Naive B cell (primary cell): Measurements from ENCODE around the gene MYADML2. TPM values are rescaled to one million over a fixed set of nuclear protein-coding genes. Genes with fewer than 3 reads are reported as not detected.

Source experiments
- ATAC-seq, 2 donors: fragments of 150-1000 bp; cut with Tn5 transposase; 2 replicates each; pipeline ENCODE4 v1.10.0; 2021; ENCODE audit warnings: low read depth in 2 of 2, mild to moderate bottlenecking in 2 of 2, moderate library complexity in 2 of 2
- DNase-seq: peaks from one replicate; pipeline ENCODE4 v3.0.0; 2022
- H3K27ac Mint-ChIP-seq, 6 donors: one replicate each; pipeline ENCODE4 v1.8.0; 2020 to 2022; ENCODE audit warnings: mild to moderate bottlenecking in 6 of 6, mixed read lengths in 6 of 6, moderate library complexity in 5 of 6, inconsistent platforms in 2 of 6
- H3K27me3 Mint-ChIP-seq, 3 donors: one replicate each; pipeline ENCODE4 v1.8.0; 2021 to 2022; ENCODE audit warnings: mixed read lengths in 3 of 3, mild to moderate bottlenecking in 1 of 3
- H3K36me3 Mint-ChIP-seq, 2 donors: one replicate each; pipeline ENCODE4 v1.8.0; 2020 to 2022; ENCODE audit warnings: mixed read lengths in 2 of 2, inconsistent platforms in 1 of 2, mild to moderate bottlenecking in 1 of 2
- H3K4me1 Mint-ChIP-seq, 3 donors: one replicate each; pipeline ENCODE4 v1.8.0; 2020 to 2022; ENCODE audit warnings: mixed read lengths in 3 of 3, inconsistent platforms in 1 of 3, mild to moderate bottlenecking in 1 of 3, moderate library complexity in 1 of 3
- H3K4me3 Mint-ChIP-seq, 8 donors: one replicate each; pipeline ENCODE4 v1.8.0; 2020 to 2022; ENCODE audit warnings: mild to moderate bottlenecking in 8 of 8, mixed read lengths in 8 of 8, moderate library complexity in 8 of 8, inconsistent platforms in 2 of 8
- H3K9me3 Mint-ChIP-seq, 7 donors: one replicate each; pipeline ENCODE4 v1.8.0; 2020 to 2022; ENCODE audit warnings: mixed read lengths in 7 of 7, mild to moderate bottlenecking in 5 of 7, inconsistent platforms in 2 of 7, moderate library complexity in 1 of 7
- polyA plus RNA-seq, 6 donors: library from polyadenylated mRNA; unstranded; fragments of 300-500 nt; fragmentation: Illumina TruSeq; gene quantifications; one replicate each; pipeline ENCODE4 v1.2.3, GENCODE V29; 2021; ENCODE audit warnings: low read depth in 6 of 6

The MYADML2 gene
- polyA plus RNA-seq, 6 donors from 2014 or later: not detected

- Mint-ChIP-seq H3K4me3 (peak overlapping the region; percentile 20 to 82 (median 28)), H3K36me3 (peaks cover 9 to 11% of the 10 kb centered on the region in 2 donors), H3K27me3 (peaks cover 7 to 13% (median 12%) of the 10 kb centered on the region in 3 donors), H3K9me3 (no peaks in the 10 kb centered on the region), H3K27ac (no peak overlapping the region), H3K4me1 (peaks cover 6 to 8% (median 8%) of the 10 kb centered on the region in 3 donors)
- ATAC-seq (no peak), DNase-seq (no peak)
Measured at GRCh38 chr17:81901167-81902022, 45.6 kb downstream of the MYADML2 start.

DNA sequence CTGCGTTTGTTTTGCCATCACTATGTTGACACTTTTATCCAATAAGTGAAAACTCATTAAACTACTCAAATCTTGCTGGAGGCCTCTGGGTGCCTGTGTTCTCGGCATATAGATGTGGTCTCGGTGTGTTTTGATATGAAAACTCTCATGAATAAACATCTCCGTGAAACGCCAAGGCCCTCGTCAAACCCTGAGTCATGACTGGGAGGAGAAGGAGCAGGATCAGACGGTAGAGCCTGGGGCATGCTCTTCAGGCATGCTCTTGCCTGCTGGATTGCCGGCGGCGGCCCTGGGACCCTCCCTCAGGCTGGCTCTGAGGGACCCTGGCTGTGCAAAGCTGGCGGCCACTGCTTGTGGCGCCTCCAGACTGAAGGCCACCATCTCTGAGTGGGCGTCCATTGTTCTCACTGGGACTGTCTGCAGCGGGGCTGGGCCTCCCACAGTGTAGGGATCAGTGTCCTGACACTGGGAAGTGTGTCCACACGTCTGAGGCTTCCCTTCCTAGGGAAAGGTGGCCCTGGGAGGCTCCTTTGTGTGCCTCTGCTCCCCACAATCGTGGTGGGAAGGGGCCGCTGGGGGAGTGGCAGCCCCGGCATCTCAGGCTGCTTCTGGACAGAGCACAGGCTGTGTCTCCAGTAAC is 46.7 kb downstream of the MYADML2 start:
- Mint-ChIP-seq H3K4me3 (peak overlapping the region in 3 of 8 donors; percentile 20 to 30 (median 27)), H3K36me3 (peaks cover 9 to 11% of the 10 kb centered on the region in 2 donors), H3K4me1 (peaks cover 6 to 8% (median 8%) of the 10 kb centered on the region in 3 donors), H3K27me3 (peaks cover 7 to 13% (median 12%) of the 10 kb centered on the region in 3 donors), H3K27ac (no peak overlapping the region), H3K9me3 (no peaks in the 10 kb centered on the region)
- ATAC-seq (no peak), DNase-seq (no peak)

- Mint-ChIP-seq H3K4me3 (peak overlapping the region in 1 of 8 donors; percentile 19), H3K9me3 (no peaks in the 10 kb centered on the region), H3K4me1 (peaks cover 6 to 8% (median 8%) of the 10 kb centered on the region in 3 donors), H3K27ac (no peak overlapping the region), H3K27me3 (peaks cover 7 to 13% (median 12%) of the 10 kb centered on the region in 3 donors), H3K36me3 (peaks cover 9 to 11% of the 10 kb centered on the region in 2 donors)
- DNase-seq: no peak
- ATAC-seq: no peak
Measured at GRCh38 chr17:81899514-81900166, 47.4 kb downstream of the MYADML2 start.

- H3K27ac Mint-ChIP-seq: no peak overlapping the region
- no peak overlapping the region for H3K4me3 Mint-ChIP-seq
- H3K27me3 Mint-ChIP-seq: peaks cover 7 to 13% (median 12%) of the 10 kb centered on the region in 3 donors
- H3K36me3 Mint-ChIP-seq: peaks cover 9 to 11% of the 10 kb centered on the region in 2 donors
- peaks cover 6 to 8% (median 8%) of the 10 kb centered on the region in 3 donors for H3K4me1 Mint-ChIP-seq
- DNase-seq: no peak
- ATAC-seq: no peak
- H3K9me3 Mint-ChIP-seq: no peaks in the 10 kb centered on the region
Measured at GRCh38 chr17:81898885-81899284, 48.1 kb downstream of the MYADML2 start.

GRCh38 chr17:81898029-81898866 is 48.8 kb downstream of the MYADML2 start:
- no peaks in the 10 kb centered on the region for H3K9me3 Mint-ChIP-seq
- no peak overlapping the region for H3K27ac Mint-ChIP-seq
- no peak for DNase-seq
- peaks cover 6 to 14% (median 8%) of the 10 kb centered on the region in 3 donors for H3K4me1 Mint-ChIP-seq
- peaks cover 7 to 13% (median 12%) of the 10 kb centered on the region in 3 donors for H3K27me3 Mint-ChIP-seq
- H3K36me3 Mint-ChIP-seq: peaks cover 9 to 11% of the 10 kb centered on the region in 2 donors
- ATAC-seq: no peak
- no peak overlapping the region for H3K4me3 Mint-ChIP-seq

GRCh38 chr17:81895400-81895799 is 51.6 kb downstream of the MYADML2 start:
- H3K4me3 Mint-ChIP-seq: peak overlapping the region in 2 of 8 donors; percentile 3 to 6
- H3K27me3 Mint-ChIP-seq: no peaks in the 10 kb centered on the region
- peaks cover 0 to 6% of the 10 kb centered on the region in 2 donors for H3K36me3 Mint-ChIP-seq
- peak overlapping the region in 1 of 6 donors; percentile 56 for H3K27ac Mint-ChIP-seq
- H3K4me1 Mint-ChIP-seq: peaks cover 0 to 14% (median 4%) of the 10 kb centered on the region in 3 donors
- DNase-seq (no peak), ATAC-seq (no peak)
- no peaks in the 10 kb centered on the region for H3K9me3 Mint-ChIP-seq

GRCh38 chr17:81891303-81891552 is 55.8 kb downstream of the MYADML2 start:
- DNase-seq (no peak), ATAC-seq (peak; percentile 4 to 8)
- Mint-ChIP-seq H3K27me3 (no peaks in the 10 kb centered on the region), H3K4me3 (peak overlapping the region; percentile 86 to 99 (median 95)), H3K4me1 (peaks cover 8 to 24% (median 16%) of the 10 kb centered on the region in 3 donors), H3K36me3 (peaks cover 3 to 13% of the 10 kb centered on the region in 2 donors), H3K27ac (peak overlapping the region; percentile 95 to 100 (median 97)), H3K9me3 (no peaks in the 10 kb centered on the region)

- ATAC-seq: no peak
- H3K36me3 Mint-ChIP-seq: peaks cover 3 to 13% of the 10 kb centered on the region in 2 donors
Measured at GRCh38 chr17:81890447-81891302, 56.4 kb downstream of the MYADML2 start.

More at GRCh38 chr17:81890447-81891302, 56.4 kb downstream of the MYADML2 start:
- Mint-ChIP-seq H3K4me3 (peak overlapping the region; percentile 75 to 94 (median 86)), H3K27me3 (no peaks in the 10 kb centered on the region), H3K4me1 (peaks cover 12 to 26% (median 17%) of the 10 kb centered on the region in 3 donors), H3K9me3 (no peaks in the 10 kb centered on the region), H3K27ac (peak overlapping the region; percentile 39 to 96 (median 91))
- DNase-seq: no peak

Other genes starting within 250 kb of the MYADML2 start
- gene MRPL12, start 243.9 kb downstream of the MYADML2 start, polyA plus RNA-seq: 10 to 100 TPM; 33.7 to 51.6 (median 42.3) TPM
- 1 to 10 TPM in 4 of 6 donors, under 1 TPM in 1, not detected in 1; 0.92 to 5.0 (median 2.3) TPM for gene SLC25A10, start 234.9 kb downstream of the MYADML2 start, polyA plus RNA-seq
- gene GCGR, start 143.1 kb downstream of the MYADML2 start, polyA plus RNA-seq: not detected
- 100 to 1,000 TPM in 1 of 6 donors, 10 to 100 TPM in 5; 66.2 to 114 (median 77.4) TPM for gene MCRIP1, start 113.9 kb downstream of the MYADML2 start, polyA plus RNA-seq
- under 1 TPM in 2 of 6 donors, not detected in 4; 0.18 to 0.64 TPM for gene PPP1R27, start 112.2 kb downstream of the MYADML2 start, polyA plus RNA-seq
- 100 to 1,000 TPM; 139 to 192 (median 158) TPM for gene P4HB, start 86.7 kb downstream of the MYADML2 start, polyA plus RNA-seq
- 100 to 1,000 TPM in 1 of 6 donors, 10 to 100 TPM in 5; 42.9 to 116 (median 78.3) TPM for gene ARHGDIA, start 75.9 kb downstream of the MYADML2 start, polyA plus RNA-seq
- 10 to 100 TPM; 25.5 to 53.9 (median 41.7) TPM for gene ALYREF, start 55.6 kb downstream of the MYADML2 start, polyA plus RNA-seq
- gene ANAPC11, start 55.5 kb downstream of the MYADML2 start, polyA plus RNA-seq: 100 to 1,000 TPM; 208 to 260 (median 218) TPM
- gene NPB, start 45.0 kb downstream of the MYADML2 start, polyA plus RNA-seq: under 1 TPM in 1 of 6 donors, not detected in 5; 0.24 TPM
- gene PCYT2, start 35.8 kb downstream of the MYADML2 start, polyA plus RNA-seq: 10 to 100 TPM; 19.0 to 28.4 (median 21.2) TPM
- gene SIRT7, start 29.1 kb downstream of the MYADML2 start, polyA plus RNA-seq: 10 to 100 TPM; 23.6 to 41.3 (median 30.6) TPM
- gene MAFG, start 19.5 kb downstream of the MYADML2 start, polyA plus RNA-seq: 1 to 10 TPM; 3.4 to 6.7 (median 4.7) TPM
- 1 to 10 TPM; 1.6 to 4.5 (median 2.2) TPM for gene PYCR1, start 9.9 kb downstream of the MYADML2 start, polyA plus RNA-seq
- not detected for gene NOTUM, start 14.0 kb upstream of the MYADML2 start, polyA plus RNA-seq
- gene ASPSCR1, start 30.4 kb upstream of the MYADML2 start, polyA plus RNA-seq: 10 to 100 TPM; 20.2 to 31.0 (median 25.0) TPM
- 10 to 100 TPM; 52.6 to 77.6 (median 58.3) TPM for gene CENPX, start 75.6 kb upstream of the MYADML2 start, polyA plus RNA-seq
- gene LRRC45, start 76.1 kb upstream of the MYADML2 start, polyA plus RNA-seq: 1 to 10 TPM; 1.3 to 4.6 (median 2.6) TPM
- not detected for gene RAC3, start 84.4 kb upstream of the MYADML2 start, polyA plus RNA-seq
- gene DCXR, start 90.5 kb upstream of the MYADML2 start, polyA plus RNA-seq: 100 to 1,000 TPM in 2 of 6 donors, 10 to 100 TPM in 4; 74.0 to 199 (median 98.1) TPM
- gene RFNG, start 104.6 kb upstream of the MYADML2 start, polyA plus RNA-seq: 1 to 10 TPM; 2.6 to 7.6 (median 4.8) TPM
- 100 to 1,000 TPM; 103 to 138 (median 109) TPM for gene GPS1, start 104.7 kb upstream of the MYADML2 start, polyA plus RNA-seq
- gene DUS1L, start 118.6 kb upstream of the MYADML2 start, polyA plus RNA-seq: 10 to 100 TPM; 52.4 to 86.5 (median 68.2) TPM
- gene FASN, start 151.0 kb upstream of the MYADML2 start, polyA plus RNA-seq: under 1 TPM in 5 of 6 donors, not detected in 1; 0.05 to 0.75 (median 0.50) TPM